G401 (cell line): ENCODE measurements around the gene USP6NL. TPM values are rescaled to one million over a fixed set of nuclear protein-coding genes. Genes with fewer than 3 reads are reported as not detected.

Experiments
- DNase-seq: peaks from one replicate; pipeline ENCODE4 v3.0.0-alpha.2; 2015; ENCODE audit warnings: low spot score
- in situ Hi-C: cut with HindIII; loops from 2 replicates; pipeline ENCODE4 v1.10.0; 2016; ENCODE audit warnings: low sequenced_read_pairs, mixed read lengths
- total RNA-seq: library from RNA; depleted of rRNA; stranded (reverse); fragments of >200 nt; shearing (Covaris generic); gene quantifications from 2 replicates; pipeline ENCODE4 v1.2.3, GENCODE V29; 2014; rRNA removed

The USP6NL gene
- total RNA-seq, 1 experiment from 2014 or later, result 9.3 TPM

DNA sequence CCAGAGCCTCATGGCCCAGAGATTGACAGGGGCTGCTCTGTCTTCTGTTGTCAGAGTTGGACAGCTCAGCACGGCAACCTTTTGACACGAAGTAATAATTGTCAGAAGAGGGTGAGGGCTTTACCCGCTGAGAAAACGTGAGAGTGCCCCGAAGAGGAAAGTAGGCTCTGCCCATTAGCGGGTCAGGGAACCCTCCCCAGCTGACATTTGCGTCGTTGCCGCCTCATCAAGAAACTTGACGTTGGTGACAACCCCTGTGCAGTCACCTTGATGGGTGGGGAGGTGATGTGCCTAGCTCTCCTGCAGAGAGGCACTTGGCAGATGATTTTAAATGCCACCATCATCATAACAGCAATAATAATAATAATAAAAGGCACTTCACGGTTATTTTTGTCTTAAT lies 202.1 kb downstream of the USP6NL start:
- no peak for DNase-seq
- in situ Hi-C loops, result no loop called here

DNA sequence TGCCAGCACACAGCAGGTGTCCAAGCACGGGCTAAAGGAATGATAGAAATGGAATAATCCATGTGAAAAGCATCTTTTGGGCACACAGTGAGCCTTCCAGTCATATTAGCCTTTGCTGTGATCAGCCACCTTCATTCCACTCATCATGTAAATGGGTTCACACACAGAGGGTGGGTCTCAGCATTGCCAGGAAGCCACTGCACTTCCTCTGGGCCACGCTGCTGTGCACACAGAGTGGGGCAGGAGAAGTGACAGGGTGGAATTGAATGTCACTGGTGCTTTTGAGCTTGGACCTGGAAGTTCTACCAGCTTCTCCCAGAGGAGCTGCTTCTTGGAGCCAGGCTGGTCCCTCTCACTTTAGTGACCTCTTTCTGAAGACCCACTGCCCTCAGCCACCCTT lies 203.5 kb downstream of the USP6NL start:
- in situ Hi-C loops, result no loop called here
- DNase-seq, result no peak

DNA sequence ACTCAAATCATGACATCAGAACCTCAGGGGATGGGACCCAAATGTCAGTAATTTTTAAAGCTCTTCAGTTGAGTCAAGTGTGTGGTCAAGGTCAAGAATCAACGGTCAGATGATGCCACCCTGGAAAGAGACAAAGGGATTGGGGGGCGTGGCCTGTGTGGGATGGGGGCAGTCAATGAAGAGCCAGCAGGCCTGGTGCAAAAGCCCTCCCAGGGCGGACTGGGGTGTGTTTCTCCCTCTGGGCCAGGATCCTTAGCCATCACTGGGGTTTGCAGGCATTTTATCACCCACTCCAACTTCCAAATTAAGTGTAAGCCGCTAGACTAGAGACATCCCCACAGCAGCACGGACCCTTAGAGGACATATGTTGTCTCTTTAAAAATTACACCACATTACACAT lies 204.7 kb downstream of the USP6NL start:
- in situ Hi-C loops, result no loop called here

DNA sequence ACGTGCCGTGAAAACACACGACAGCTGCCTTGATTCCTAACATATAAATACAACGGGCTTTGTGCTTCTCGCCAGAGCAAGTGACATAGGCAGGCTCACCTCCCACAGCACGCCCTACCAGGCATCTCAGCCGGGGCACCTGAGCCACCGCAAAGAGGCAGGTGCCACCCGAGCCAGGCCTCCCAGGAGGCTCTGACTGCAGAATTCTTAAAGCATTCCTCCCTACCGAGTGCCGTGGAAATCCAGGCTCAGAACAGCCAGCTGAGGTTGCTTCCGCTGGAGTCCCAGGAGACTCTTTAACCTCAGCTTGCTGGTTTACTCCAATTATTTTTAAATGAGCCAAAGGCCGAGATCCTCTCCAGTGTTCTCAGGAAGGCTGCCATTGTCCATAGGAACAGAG lies 206.5 kb downstream of the USP6NL start:
- in situ Hi-C loops, result no loop called here
- no peak for DNase-seq

More for the DNA sequence above, 204.7 kb downstream of the USP6NL start:
- no peak for DNase-seq

Other genes starting within 250 kb of the USP6NL start
- 0.78 and 0.86 TPM in 2 replicates for gene ECHDC3, start 130.7 kb upstream of the USP6NL start, total RNA-seq
- gene PROSER2, start 211.7 kb upstream of the USP6NL start, total RNA-seq, result 1.3 and 7.3 TPM in 2 replicates